Body of pancreas (tissue), 4 donors: ENCODE data around the gene THADA. TPM values are rescaled to one million over a fixed set of nuclear protein-coding genes. Genes with fewer than 3 reads are reported as not detected.

Source experiments
- ATAC-seq: fragments of 150-250 bp; one replicate; pipeline ENCODE4 v1.9.1; 2016
- DNase-seq, 4 donors: peaks; one replicate each; pipeline ENCODE4 v3.0.0-alpha.2; 2019
- H3K27ac ChIP-seq, 4 donors: fragments of 200-600 bp; sonication (generic); 1 replicate in 3 of 4; 2 replicates in 1 of 4; pipeline versions ENCODE4 v1.5.1 to v1.6.1; 2016 to 2019; ENCODE audit warnings: mild to moderate bottlenecking in 1 of 4, mixed read lengths in 1 of 4, moderate library complexity in 1 of 4
- H3K27me3 ChIP-seq, 2 donors: fragments of 200-600 bp; sonication (generic); one replicate each; pipeline ENCODE4 v1.6.0; 2016; ENCODE audit warnings: mild to moderate bottlenecking in 1 of 2
- H3K36me3 ChIP-seq, 2 donors: fragments of 200-600 bp; sonication (generic); replicated peaks in 1 of 2; 2 replicates each; pipeline ENCODE4 v1.5.1; 2016; ENCODE audit warnings: low read depth in 2 of 2; ENCODE audit not compliant: insufficient read depth in 1 of 2
- H3K4me1 ChIP-seq: fragments of 200-600 bp; sonication (generic); one replicate; pipeline ENCODE4 v1.6.0; 2016
- H3K4me3 ChIP-seq, 2 donors: fragments of 200-600 bp; sonication (generic); 1 replicate in 1 of 2; 2 replicates in 1 of 2; pipeline ENCODE4 v1.5.1; 2016 to 2019
- H3K9me3 ChIP-seq, 3 donors: fragments of 200-600 bp; sonication (generic); 1 replicate in 2 of 3; 2 replicates in 1 of 3; pipeline ENCODE4 v1.5.1; 2016
- POLR2A ChIP-seq, 3 donors: fragments of 450-650 bp; IDR thresholded peaks; one replicate each; pipeline ENCODE4 v1.6.1; 2016; ENCODE audit warnings: antibody characterized with exemption in 3 of 3, mild to moderate bottlenecking in 2 of 3
- WGBS, 2 donors: methylation state at CpG; one replicate each; pipeline ENCODE4 v1.1.5; 2017; 5-methylcytosine and 5-hydroxymethylcytosine counted together
- intact Hi-C: fragments of 100-400 bp; cut with DNase I; formaldehyde crosslinking; loops from one replicate; pipeline ENCODE4 v1.15.1; 2023
- total RNA-seq, 2 donors: library from RNA; depleted of rRNA; stranded (reverse); fragments of >200 nt; gene quantifications; one replicate each; pipeline ENCODE4 v1.1.0, GENCODE V29; 2016
- TF ChIP-seq, protein P1 (sequence below), 7 experiments: fragments of 450-650 bp in 4 of 7; fragments of 200-600 bp in 3 of 7; sonication (generic) in 3 of 7; IDR thresholded peaks; one replicate each; pipeline ENCODE4 v1.5.1; 2016 to 2019; ENCODE audit warnings: antibody characterized with exemption in 7 of 7

THADA gene
- total RNA-seq, 2 donors from 2014 or later, result 27.5 to 41.9 TPM

DNA sequence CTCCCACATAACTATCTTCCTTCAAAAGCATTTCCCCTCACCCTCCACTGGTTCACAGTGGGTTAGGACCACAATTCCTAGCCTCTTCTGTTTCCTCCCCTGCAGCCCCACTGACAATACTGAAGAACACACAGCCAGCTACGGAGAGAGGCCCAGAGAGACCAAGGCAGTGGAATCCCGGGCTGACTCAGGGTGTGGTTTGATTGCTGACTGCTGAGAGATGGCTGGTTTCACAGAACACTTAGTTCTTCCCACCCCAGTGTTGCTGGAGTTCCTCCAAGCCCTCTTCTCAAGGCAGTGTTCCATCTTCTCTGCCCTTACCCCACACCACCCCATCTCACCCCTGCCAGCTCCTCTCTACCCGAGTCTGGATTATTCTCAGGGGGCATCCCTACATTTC is 326.1 kb downstream of the THADA start:
- no peaks in the 10 kb centered on the region for H3K27me3 ChIP-seq
- no peaks in the 10 kb centered on the region for H3K9me3 ChIP-seq
- ATAC-seq (peak; percentile 36), DNase-seq (peak in 3 of 4 donors; percentile 32 to 65 (median 33))
- no peak overlapping the region for H3K4me3 ChIP-seq
- 48 to 76% methylated on average over 3 of the region's 3 CpGs for WGBS, 2 donors
- intact Hi-C loops, result no loop called here
- TF ChIP-seq, protein P1, sequence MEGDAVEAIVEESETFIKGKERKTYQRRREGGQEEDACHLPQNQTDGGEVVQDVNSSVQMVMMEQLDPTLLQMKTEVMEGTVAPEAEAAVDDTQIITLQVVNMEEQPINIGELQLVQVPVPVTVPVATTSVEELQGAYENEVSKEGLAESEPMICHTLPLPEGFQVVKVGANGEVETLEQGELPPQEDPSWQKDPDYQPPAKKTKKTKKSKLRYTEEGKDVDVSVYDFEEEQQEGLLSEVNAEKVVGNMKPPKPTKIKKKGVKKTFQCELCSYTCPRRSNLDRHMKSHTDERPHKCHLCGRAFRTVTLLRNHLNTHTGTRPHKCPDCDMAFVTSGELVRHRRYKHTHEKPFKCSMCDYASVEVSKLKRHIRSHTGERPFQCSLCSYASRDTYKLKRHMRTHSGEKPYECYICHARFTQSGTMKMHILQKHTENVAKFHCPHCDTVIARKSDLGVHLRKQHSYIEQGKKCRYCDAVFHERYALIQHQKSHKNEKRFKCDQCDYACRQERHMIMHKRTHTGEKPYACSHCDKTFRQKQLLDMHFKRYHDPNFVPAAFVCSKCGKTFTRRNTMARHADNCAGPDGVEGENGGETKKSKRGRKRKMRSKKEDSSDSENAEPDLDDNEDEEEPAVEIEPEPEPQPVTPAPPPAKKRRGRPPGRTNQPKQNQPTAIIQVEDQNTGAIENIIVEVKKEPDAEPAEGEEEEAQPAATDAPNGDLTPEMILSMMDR (IDR thresholded peaks at IDR 0.05), result no peak
- TF ChIP-seq POLR2A (IDR thresholded peaks at IDR 0.05), result no peak
- peak overlapping the region in 2 of 4 donors; percentile 42 to 57 for H3K27ac ChIP-seq
- no peaks in the 10 kb centered on the region for H3K36me3 ChIP-seq
- no peaks in the 10 kb centered on the region for H3K4me1 ChIP-seq

DNA sequence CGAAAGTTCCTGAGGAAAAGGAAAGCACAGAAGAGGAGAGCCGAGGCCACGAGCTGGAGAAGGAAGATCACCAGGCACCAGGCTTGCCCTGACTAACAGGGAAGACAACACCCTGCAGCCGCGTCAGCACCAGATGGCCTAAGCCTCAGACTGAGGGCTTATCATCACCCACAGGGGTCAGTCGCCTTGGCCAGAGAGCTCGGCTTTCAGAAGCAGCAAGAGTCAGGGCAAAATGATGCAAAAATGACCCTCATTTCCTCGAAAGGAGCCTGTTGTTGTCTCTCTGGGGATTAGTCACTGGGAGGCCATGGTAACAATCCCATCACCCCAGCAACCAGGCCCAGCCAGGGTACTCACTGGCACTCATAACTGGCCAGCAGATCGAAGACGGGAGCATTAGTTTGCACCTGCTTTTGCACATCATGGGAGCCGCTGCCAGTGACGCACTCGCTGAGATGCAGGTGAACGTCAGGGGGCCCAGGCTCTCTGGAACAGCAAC is 326.7 kb downstream of the THADA start:
- TF ChIP-seq, protein P1 (IDR thresholded peaks at IDR 0.05), result no peak
- H3K4me3 ChIP-seq, result no peak overlapping the region
- no peaks in the 10 kb centered on the region for H3K9me3 ChIP-seq
- peak; percentile 59 for ATAC-seq
- H3K27me3 ChIP-seq, result no peaks in the 10 kb centered on the region
- DNase-seq, result peak; percentile 37 to 80 (median 54)
- H3K4me1 ChIP-seq, result no peaks in the 10 kb centered on the region
- intact Hi-C loops, result no loop called here
- WGBS, 2 donors, result 79% methylated on average over 6 to 14 of the region's 14 CpGs
- peak overlapping the region in 2 of 4 donors; percentile 42 to 57 for H3K27ac ChIP-seq
- no peaks in the 10 kb centered on the region for H3K36me3 ChIP-seq

DNA sequence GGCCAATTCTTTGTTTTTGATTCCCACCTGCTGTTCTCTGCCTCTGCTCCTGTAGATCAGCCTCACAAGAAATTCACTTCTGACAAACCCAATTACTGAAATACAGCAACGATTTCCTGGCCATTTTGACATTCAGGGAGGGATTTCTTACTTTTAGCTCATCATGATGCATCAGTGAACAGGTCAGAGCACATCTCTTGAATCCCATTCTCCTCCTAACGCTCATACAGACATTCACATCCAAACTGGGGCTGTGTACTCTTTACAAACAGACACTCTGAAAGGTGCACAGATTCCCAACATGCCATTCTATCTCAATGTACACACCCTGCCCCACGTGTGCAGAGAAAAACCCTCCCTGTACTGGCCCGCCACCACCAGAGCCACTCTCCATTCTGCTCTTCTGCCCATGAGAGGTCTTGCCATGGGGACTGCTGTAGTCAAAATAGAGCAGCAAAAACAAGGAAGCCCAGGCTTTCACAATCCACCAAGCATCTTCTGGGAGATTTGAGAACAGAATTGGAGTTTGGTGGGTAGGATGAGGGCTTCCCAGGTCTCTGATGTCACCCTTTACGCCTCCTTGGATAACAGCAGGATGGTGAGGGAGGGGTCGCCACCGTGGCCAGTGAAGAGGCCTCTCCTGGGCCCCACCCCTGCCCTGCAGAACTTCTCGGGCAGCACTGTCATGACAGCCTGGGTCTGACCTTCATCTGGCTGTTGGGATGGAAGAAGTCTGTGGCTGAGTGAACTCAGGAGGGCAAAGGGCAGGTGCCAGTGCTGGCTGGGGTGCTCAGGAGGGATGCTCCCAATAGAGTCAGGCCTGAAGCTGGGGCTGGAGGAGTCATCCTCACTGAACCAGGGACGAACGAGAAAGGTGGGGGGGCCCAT is 327.5 kb downstream of the THADA start:
- intact Hi-C loops, result no loop called here
- no peak for DNase-seq
- H3K36me3 ChIP-seq, result no peaks in the 10 kb centered on the region

DNA sequence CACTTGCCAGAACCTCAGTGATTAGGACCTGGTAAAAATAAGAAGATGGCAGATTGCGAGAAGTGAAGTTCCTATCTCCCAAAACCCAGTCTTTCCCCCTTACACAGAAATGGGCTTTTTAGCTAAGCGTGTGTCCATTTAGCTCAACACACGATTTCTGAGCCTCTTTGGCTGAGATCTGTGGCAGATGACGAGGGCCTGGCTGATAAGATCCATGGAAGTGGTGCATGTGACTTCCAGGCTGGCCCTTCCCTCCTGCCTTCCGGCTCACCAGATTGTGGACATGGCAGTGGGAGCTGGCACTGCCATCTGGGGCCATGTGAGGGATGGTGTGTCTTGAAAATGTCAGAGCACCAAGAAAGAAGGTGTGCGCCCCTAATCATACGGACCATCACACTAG is 328.5 kb downstream of the THADA start:
- WGBS, 2 donors, result 60 to 75% methylated on average over 7 of the region's 7 CpGs
- no peaks in the 10 kb centered on the region for H3K9me3 ChIP-seq
- no peaks in the 10 kb centered on the region for H3K36me3 ChIP-seq
- DNase-seq (peak in 2 of 4 donors; percentile 35 to 45), ATAC-seq (peak; percentile 43)
- H3K4me3 ChIP-seq, result no peak overlapping the region
- TF ChIP-seq, protein P1 (IDR thresholded peaks at IDR 0.05), result no peak
- no peak overlapping the region for H3K27ac ChIP-seq
- intact Hi-C loops, result no loop called here
- H3K4me1 ChIP-seq, result no peaks in the 10 kb centered on the region
- H3K27me3 ChIP-seq, result no peaks in the 10 kb centered on the region

More for the DNA sequence above, 327.5 kb downstream of the THADA start:
- no peaks in the 10 kb centered on the region for H3K4me1 ChIP-seq
- no peak for TF ChIP-seq POLR2A (IDR thresholded peaks at IDR 0.05)
- TF ChIP-seq, protein P1 (IDR thresholded peaks at IDR 0.05), result no peak
- no peaks in the 10 kb centered on the region for H3K27me3 ChIP-seq
- no peaks in the 10 kb centered on the region for H3K9me3 ChIP-seq
- H3K27ac ChIP-seq, result peak overlapping the region in 2 of 4 donors; percentile 36 to 42
- WGBS, 2 donors, result 80 to 86% methylated on average over 6 to 10 of the region's 10 CpGs
- no peak for ATAC-seq
- no peak overlapping the region for H3K4me3 ChIP-seq
